ENCODE measurements around the gene CD226.

Gene CD226

GRCh38 chr18:69956665-69957620, 9.3 kb upstream of the CD226 start:
- H3K4me3 ChIP-seq (ENCODE audit: low read depth, low read length) = no peak overlapping the region
- no peak for TF ChIP-seq CTCF (IDR thresholded peaks at IDR 0.05; ENCODE audit: insufficient read depth, low read depth, low read length, missing control alignments)
- DNase-seq (ENCODE audit: low read depth) = no peak

DNA sequence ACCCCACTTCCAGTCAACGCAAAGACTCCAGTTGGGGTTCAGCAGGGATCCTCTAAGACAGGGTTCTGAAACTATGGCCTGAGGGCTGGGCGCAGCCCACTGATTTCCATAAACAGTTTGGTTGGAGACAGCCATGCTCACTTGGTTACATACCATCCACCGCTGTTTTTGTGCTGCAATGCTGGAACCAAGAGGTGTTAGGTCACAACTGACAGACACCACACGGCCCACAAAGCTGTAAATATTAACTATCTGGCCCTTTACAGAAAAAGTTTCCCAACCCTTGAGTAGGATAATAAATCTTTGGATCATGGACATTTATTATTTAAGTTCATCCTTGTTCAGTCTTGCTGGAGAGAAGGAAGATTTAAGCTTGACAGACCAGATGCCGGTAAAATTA, 8.4 kb upstream of the CD226 start:
- DNase-seq (ENCODE audit: low read depth) = no peak
- TF ChIP-seq CTCF (IDR thresholded peaks at IDR 0.05; ENCODE audit: insufficient read depth, low read depth, low read length, missing control alignments) = no peak
- no peak overlapping the region for H3K4me3 ChIP-seq (ENCODE audit: low read depth, low read length)

- no peak for DNase-seq (ENCODE audit: low read depth)
- no peak for TF ChIP-seq CTCF (IDR thresholded peaks at IDR 0.05; ENCODE audit: insufficient read depth, low read depth, low read length, missing control alignments)
Measured at GRCh38 chr18:69954719-69955480, 7.2 kb upstream of the CD226 start.

DNA sequence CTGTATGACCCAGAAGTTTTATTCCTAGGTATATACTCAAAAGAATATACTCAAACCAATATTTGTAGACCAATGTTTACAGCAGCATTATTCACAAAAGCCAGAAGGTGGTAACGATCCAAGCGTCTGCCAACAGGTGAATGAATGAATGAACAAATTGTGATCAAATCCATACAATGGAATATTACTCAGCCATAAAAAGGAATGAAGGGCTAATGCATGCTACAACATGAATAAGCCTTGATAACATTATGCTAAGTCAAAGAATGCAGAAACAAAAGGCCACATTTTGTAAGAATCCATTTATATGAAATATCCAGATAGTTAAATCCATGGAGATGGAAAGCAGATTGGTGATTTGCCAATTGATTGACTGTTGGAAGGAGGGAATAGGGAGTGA, 5.5 kb upstream of the CD226 start:
- no peak for TF ChIP-seq CTCF (IDR thresholded peaks at IDR 0.05; ENCODE audit: insufficient read depth, low read depth, low read length, missing control alignments)
- no peak for DNase-seq (ENCODE audit: low read depth)
- H3K4me3 ChIP-seq (ENCODE audit: low read depth, low read length) = no peak overlapping the region

More at GRCh38 chr18:69954719-69955480, 7.2 kb upstream of the CD226 start:
- no peak overlapping the region for H3K4me3 ChIP-seq (ENCODE audit: low read depth, low read length)

DNA sequence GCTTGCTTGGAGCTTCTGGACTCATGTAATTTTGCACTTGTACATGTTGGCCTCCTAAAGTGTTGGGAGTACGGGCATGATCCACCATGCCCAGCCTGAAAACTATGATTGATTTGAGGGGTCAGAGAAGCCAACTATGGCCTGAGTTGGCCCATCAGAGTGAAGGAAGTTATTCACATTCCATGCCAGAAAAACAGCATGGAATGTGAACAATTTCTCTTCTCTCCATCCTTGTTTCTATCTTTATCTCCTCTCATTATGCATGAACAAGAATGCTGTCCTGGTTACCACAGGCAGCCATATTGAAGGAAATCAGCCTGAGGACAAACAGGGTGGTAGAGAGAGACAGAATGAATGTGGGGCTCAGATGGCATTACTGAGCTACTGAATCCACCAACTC, 3.5 kb upstream of the CD226 start:
- TF ChIP-seq CTCF (IDR thresholded peaks at IDR 0.05; ENCODE audit: insufficient read depth, low read depth, low read length, missing control alignments) = no peak
- H3K4me3 ChIP-seq (ENCODE audit: low read depth, low read length) = no peak overlapping the region
- no peak for DNase-seq (ENCODE audit: low read depth)

GRCh38 chr18:69949538-69949936, 1.9 kb upstream of the CD226 start:
- TF ChIP-seq CTCF (IDR thresholded peaks at IDR 0.05; ENCODE audit: insufficient read depth, low read depth, low read length, missing control alignments) = no peak
- no peak overlapping the region for H3K4me3 ChIP-seq (ENCODE audit: low read depth, low read length)
- DNase-seq (ENCODE audit: low read depth) = peak; percentile 32
